Left ventricle myocardium superior (tissue), 1 donor: ENCODE measurements around the gene ABI3BP. TPM values are rescaled to one million over a fixed set of nuclear protein-coding genes. Genes with fewer than 3 reads are reported as not detected.
A peak's percentile ranks its signal among the peaks of the same experiment; 100 is the strongest.

Source experiments
- ATAC-seq: fragments of 200-7000 bp; cut with Tn5 transposase; one replicate; pipeline ENCODE4 v1.9.1; 2020; ENCODE audit warnings: mild to moderate bottlenecking, moderate library complexity
- DNase-seq: peaks from one replicate; pipeline ENCODE4 v3.0.0-alpha.2; 2020
- intact Hi-C: fragments of 100-400 bp; cut with micrococcal nuclease; formaldehyde crosslinking; loops from one replicate; pipeline ENCODE4 v1.11.0; 2022
- total RNA-seq: library from RNA; stranded (reverse); fragmentation: NEBNext Ultra II Directional; extraction: Animal tissue kit (Norgen Biotek cat#: 25700); gene quantifications from one replicate; pipeline ENCODE4 v1.2.1, GENCODE V29; 2021
- donor health status: DM: no; HTN: yes; CAD: no; lungs with severe emphysema.

Gene ABI3BP
- total RNA-seq, 1 donor from 2014 or later = 23.4 TPM

DNA sequence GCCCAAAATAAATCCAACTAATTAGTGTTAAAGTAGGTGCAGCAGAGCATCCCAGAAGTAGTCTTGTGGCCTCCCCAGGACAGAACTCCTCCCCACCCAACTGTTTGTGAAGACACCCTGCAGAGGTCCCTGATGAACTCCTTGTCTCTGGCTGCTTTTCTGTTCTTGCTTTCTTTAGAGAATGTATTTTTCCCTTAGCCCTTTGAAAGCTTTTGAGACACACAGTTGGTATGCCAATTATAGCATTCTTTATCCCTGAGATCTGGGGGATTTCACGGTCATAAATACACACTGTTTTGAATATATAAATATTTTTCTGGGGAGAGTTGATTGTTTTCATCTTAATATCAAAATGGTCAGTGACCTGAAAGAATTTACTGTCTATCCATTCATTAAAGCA, 274.1 kb downstream of the ABI3BP start:
- DNase-seq (no peak), ATAC-seq (no peak)
- intact Hi-C loops = no loop called here

DNA sequence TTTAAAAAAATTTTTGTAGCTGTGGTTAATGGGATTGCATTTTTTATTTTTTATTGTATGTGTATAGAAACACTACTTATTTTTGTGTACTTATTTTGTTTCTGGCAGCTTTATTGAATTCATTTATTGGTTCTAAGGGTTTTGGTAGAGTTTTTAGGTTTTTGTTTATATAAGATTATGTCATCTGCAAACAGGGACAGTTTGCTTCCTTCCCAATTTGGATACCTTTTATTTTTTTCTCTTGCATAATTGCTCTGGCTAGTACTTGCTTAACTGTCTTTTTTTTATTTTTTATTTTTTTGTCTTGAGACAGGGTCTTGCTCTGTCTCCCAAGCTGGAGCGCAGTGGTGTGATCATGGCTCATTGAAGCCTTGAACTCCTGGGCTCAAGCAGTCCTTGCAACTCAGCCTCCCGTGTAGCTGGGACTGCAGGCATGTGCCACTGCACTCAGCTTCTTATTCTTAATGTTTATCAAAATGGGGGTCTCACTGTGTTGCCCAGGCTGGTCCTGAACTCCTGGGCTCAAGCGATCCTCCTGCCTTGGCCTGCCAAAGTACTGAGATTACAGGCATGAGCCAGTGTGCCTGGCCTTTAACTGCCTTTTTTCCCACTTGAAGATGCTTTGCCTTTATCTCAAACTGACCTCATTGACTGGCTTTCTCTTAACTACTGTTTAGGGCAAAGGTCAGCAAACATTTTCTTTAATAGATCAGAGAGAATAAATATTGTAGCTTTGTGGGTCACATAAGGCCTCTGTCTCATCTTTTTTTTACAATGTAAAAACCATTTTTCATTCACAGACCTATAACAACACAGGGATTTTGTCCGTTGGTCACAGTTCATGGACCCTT, 275.4 kb downstream of the ABI3BP start:
- intact Hi-C loops = no loop called here
- DNase-seq (no peak), ATAC-seq (peak; percentile 22)

DNA sequence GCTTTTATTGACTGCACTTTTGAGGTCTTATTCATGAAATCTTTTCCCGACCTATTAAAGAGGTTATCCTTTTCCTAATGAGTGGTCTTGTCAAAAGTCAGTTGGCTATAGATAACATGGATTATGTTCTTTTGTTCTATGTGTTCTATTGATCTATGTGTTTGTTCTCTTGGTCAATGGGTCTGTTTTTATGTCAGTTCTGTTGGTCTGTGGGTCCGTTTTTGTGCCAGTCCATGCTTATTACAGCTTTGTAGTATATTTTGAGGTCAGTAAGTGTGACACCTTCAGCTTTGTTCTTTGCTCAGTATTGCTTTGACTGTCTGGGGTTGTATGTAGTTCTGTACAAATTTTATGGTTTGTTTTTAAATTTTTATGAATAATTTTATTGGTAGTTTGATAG, 276.2 kb downstream of the ABI3BP start:
- intact Hi-C loops = no loop called here

DNA sequence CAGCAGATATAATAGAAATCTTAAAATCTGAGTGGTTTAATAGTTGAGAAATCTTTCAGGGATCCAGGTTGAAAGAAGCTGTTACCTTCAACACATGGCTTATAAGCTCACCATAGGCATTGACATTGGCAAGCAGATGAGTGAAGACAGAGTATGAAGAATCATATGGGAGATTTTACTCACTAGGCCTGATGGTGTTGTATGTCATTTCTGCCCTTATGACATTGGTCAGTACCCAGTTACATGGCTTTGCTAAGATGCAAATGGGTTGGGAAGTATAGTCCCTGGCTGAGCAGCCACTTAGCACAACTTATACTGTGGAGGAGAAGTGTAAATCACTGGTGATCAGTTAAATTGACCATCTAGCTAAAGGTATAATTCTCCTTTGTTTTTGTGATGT, 278.0 kb downstream of the ABI3BP start:
- intact Hi-C loops = no loop called here

More for the DNA sequence above, 276.2 kb downstream of the ABI3BP start:
- ATAC-seq = no peak
- DNase-seq = no peak

DNA sequence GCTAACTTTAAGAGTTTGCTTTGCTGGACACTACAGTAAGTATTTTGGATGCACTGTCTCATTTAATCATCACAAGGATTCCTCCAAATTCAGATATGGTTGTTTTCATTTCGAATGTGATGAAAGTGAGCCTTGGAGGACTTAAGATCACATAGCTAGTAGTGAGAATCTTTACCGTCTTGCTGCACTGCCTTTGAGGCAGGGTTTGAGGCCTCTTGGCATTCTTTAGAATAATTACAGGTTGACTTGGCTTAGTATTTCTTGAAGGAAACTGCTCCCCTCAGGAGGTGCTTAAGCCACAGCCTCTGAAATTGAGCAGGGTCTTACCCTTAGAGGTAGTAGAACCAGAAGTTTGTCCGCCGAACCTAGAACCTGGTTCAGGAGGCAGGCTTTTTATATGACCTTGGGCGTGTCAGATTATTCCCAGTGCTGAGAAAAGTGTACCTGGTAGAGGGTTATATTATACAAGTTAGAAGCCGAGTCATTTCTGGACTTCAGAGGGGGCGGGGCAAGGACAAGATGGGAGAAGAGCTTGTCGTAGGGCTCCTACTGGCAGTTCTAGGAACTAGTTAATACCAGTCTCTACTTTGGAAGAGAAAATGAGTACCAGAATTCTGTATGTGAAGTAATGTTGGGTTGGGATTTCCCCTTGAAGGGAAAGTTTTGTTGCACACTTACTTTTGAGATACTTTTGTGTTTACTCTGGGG, 282.8 kb downstream of the ABI3BP start:
- intact Hi-C loops = no loop called here
- DNase-seq (no peak), ATAC-seq (no peak)

More for the DNA sequence above, 278.0 kb downstream of the ABI3BP start:
- ATAC-seq (no peak), DNase-seq (no peak)

DNA sequence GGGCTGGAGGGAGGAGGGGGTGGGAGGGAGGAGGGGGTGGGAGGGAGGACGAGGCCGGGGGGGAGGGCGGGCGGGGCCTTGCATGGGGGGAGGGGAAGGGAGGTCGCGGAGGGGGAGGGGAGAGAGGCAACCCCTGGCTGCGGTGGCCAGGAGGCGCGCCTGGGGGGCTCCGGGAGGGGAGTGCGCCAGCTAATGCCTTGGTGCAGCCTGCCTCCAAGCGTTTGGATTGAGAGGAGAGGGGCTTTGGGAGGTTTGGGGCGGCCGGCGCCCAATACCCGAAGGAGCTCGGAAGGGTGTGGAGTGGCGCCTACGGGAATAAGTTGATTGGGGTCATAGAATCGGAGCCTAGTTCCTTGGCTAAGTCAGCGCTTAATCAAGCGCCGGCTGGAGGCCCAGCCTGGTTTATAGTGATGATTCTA, 283.4 kb downstream of the ABI3BP start:
- ATAC-seq (peak; percentile 25), DNase-seq (peak; percentile 44)
- intact Hi-C loops = no loop called here

GRCh38 chr3:100708989-100709841, 284.0 kb downstream of the ABI3BP start, which contains the start of gene TFG:
TFG (plus strand) TSS chr3:100709494; CDS start chr3:100713686, 4,192 bp downstream.
- DNase-seq = peak; percentile 99
- intact Hi-C loops = no loop called here
- ATAC-seq = peak; percentile 97

- DNase-seq (no peak), ATAC-seq (no peak)
- intact Hi-C loops = no loop called here
Observed at GRCh38 chr3:100708644-100708988, 284.6 kb downstream of the ABI3BP start.

DNA sequence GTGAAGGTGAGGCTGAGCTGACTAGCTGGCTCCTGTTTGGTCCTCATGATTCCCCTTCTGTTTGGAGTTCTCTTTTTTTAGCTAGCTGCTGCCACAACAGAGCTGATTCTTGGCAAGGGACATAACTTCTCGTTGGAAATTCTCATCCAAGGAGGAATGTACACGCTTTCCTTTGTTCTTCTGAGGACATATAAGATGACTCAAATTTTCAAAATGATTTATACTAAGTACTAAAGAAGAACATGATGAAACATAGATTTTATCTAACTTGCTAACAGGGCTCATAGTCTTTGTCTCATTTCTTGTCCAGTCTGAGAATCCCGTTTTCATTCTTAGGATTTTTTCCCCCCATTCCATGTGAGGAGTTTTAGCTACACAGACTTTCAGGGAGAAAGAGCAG, 286.9 kb downstream of the ABI3BP start:
- no peak for ATAC-seq
- no peak for DNase-seq
- intact Hi-C loops = no loop called here

- ATAC-seq (no peak), DNase-seq (no peak)
- intact Hi-C loops = no loop called here
Observed at GRCh38 chr3:100703865-100704264, 289.4 kb downstream of the ABI3BP start.

DNA sequence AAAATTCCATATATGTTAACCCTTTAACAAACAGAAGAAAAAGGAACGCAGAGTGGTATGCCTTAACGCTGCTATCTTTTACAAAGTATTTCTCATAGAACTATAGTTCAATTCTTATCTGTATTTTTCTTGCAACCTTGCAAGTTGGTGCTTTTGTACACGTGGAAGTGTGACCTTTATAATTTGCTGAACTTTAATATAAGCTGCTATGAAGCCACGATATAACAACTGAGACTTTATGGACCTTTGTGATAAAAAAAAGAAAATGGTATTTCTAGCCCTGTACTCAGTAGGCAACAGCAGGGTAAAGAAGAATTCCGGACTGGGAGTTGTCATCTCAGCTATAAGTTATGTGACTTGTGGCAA, 290.3 kb downstream of the ABI3BP start:
- no peak for DNase-seq
- ATAC-seq = no peak
- intact Hi-C loops = no loop called here

DNA sequence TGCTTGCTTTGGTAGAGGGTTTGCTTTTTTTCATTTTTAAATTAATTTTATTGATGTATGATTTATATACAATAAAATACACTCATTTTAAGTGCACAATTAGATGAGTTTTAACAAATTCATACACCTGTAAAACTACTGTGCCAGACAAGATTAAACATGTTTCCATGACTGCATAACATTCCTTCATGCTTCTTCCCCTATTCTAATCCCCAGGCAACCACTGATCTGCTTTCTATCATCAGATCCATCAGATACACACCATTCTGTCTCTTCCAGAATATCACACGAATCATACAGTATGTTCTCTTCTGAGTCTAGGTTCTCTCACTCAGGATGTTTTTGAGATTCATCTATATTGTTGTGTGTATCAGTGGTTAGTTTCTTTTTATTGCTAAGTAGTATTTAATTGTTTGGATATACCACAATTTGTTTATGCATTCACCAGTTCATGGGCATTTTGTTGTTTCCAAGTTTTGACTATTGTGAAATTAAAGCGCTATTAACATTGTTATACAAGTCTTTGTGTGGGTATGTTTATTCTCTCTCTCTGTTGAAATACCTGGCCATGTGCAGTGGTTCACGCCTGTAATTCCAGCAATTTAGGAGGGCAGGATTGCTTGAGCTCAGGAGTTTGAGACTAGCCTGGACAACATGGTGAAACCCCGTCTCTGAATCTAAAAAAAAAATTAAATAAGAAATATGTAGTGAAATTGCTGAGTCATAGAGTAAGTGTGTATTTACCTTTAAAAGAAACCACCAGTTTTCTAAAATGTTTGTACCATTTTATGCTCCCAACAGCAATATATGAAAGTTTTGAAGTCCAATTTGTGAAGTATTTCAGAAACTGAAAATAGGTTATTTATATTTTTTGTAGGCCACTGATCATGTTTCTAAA, 290.9 kb downstream of the ABI3BP start:
- ATAC-seq (no peak), DNase-seq (no peak)
- intact Hi-C loops = no loop called here

- ATAC-seq = no peak
- intact Hi-C loops = no loop called here
- no peak for DNase-seq
Observed at GRCh38 chr3:100700708-100701107, 292.5 kb downstream of the ABI3BP start.
